Measurements from ENCODE around the gene SPN. TPM values are rescaled to one million over a fixed set of nuclear protein-coding genes. Genes with fewer than 3 reads are reported as not detected.

SPN gene
- total RNA-seq, 1 experiment from 2014 or later: 0.47 TPM

- DNase-seq (ENCODE audit: low read depth, low spot score) (no peak), ATAC-seq (no peak)
- H3K4me3 ChIP-seq (replicated peaks in 1 of 2; ENCODE audit: low read depth in 1 of 2, low read length in 2 of 2): no peak overlapping the region
- no peaks in the 10 kb centered on the region for H3K79me2 ChIP-seq (ENCODE audit: insufficient read depth, low read length)
- POLR2A ChIA-PET: no interaction called here
- CTCF ChIA-PET: no interaction called here
- intact Hi-C loops (cut with micrococcal nuclease): no loop called here
- TF ChIP-seq CEBPB (IDR thresholded peaks at IDR 0.05; ENCODE audit: low read depth) (no peak), SIN3A (IDR thresholded peaks at IDR 0.05; ENCODE audit: low read depth) (no peak), TCF7L2 (IDR thresholded peaks at IDR 0.05; ENCODE audit: borderline replicate concordance, extremely low read depth, insufficient read depth, insufficient read length) (no peak), RAD21 (IDR thresholded peaks at IDR 0.05; ENCODE audit: low read depth) (no peak), EGR1 (IDR thresholded peaks at IDR 0.05; ENCODE audit: low read depth) (no peak), JUND (IDR thresholded peaks at IDR 0.05) (no peak), ZFX (IDR thresholded peaks at IDR 0.05) (no peak), ELF1 (IDR thresholded peaks at IDR 0.05; ENCODE audit: borderline replicate concordance, low read depth) (no peak)
- TF ChIP-seq, protein P1, sequence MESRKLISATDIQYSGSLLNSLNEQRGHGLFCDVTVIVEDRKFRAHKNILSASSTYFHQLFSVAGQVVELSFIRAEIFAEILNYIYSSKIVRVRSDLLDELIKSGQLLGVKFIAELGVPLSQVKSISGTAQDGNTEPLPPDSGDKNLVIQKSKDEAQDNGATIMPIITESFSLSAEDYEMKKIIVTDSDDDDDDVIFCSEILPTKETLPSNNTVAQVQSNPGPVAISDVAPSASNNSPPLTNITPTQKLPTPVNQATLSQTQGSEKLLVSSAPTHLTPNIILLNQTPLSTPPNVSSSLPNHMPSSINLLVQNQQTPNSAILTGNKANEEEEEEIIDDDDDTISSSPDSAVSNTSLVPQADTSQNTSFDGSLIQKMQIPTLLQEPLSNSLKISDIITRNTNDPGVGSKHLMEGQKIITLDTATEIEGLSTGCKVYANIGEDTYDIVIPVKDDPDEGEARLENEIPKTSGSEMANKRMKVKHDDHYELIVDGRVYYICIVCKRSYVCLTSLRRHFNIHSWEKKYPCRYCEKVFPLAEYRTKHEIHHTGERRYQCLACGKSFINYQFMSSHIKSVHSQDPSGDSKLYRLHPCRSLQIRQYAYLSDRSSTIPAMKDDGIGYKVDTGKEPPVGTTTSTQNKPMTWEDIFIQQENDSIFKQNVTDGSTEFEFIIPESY (IDR thresholded peaks at IDR 0.05; ENCODE audit: extremely low read depth, insufficient replicate concordance, low read length): no peak
- TF ChIP-seq, protein P2, sequence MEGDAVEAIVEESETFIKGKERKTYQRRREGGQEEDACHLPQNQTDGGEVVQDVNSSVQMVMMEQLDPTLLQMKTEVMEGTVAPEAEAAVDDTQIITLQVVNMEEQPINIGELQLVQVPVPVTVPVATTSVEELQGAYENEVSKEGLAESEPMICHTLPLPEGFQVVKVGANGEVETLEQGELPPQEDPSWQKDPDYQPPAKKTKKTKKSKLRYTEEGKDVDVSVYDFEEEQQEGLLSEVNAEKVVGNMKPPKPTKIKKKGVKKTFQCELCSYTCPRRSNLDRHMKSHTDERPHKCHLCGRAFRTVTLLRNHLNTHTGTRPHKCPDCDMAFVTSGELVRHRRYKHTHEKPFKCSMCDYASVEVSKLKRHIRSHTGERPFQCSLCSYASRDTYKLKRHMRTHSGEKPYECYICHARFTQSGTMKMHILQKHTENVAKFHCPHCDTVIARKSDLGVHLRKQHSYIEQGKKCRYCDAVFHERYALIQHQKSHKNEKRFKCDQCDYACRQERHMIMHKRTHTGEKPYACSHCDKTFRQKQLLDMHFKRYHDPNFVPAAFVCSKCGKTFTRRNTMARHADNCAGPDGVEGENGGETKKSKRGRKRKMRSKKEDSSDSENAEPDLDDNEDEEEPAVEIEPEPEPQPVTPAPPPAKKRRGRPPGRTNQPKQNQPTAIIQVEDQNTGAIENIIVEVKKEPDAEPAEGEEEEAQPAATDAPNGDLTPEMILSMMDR (IDR thresholded peaks at IDR 0.05 in 2 of 3, conservative IDR thresholded peaks at IDR 0.05 in 1 of 3; ENCODE audit: borderline replicate concordance in 1 of 3, insufficient read depth in 1 of 3, low read depth in 2 of 3, low read length in 2 of 3): no peak
- TF ChIP-seq, protein P3, sequence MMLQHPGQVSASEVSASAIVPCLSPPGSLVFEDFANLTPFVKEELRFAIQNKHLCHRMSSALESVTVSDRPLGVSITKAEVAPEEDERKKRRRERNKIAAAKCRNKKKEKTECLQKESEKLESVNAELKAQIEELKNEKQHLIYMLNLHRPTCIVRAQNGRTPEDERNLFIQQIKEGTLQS (IDR thresholded peaks at IDR 0.05): no peak
- H3K4me1 ChIP-seq (ENCODE audit: control insufficient read depth in 1 of 2, insufficient read depth in 2 of 2, low read length in 2 of 2): no peaks in the 10 kb centered on the region; a peak in 1 of 4 replicates
- no peak overlapping the region for H3K4me2 ChIP-seq (ENCODE audit: low read length)
- RAD21 ChIA-PET (ENCODE audit: low non-redundant PET in 1 of 2, low total read pairs in 2 of 2, uncharacterized antibody in 2 of 2, unreplicated experiment in 2 of 2): no interaction called here
- no peak overlapping the region for H3K9ac ChIP-seq (ENCODE audit: low read length)
- H2AFZ ChIP-seq (ENCODE audit: low read depth, low read length, poor library complexity, severe bottlenecking): no peak overlapping the region
- H3K36me3 ChIP-seq (ENCODE audit: control insufficient read depth in 1 of 2, insufficient read depth in 2 of 2, low read length in 2 of 2): no peaks in the 10 kb centered on the region
- no TSS peak for BruUV-seq (replicated peaks)
- no peaks in the 10 kb centered on the region for H3K27me3 ChIP-seq (ENCODE audit: insufficient read depth, low read length)
- no peaks in the 10 kb centered on the region for H4K20me1 ChIP-seq (ENCODE audit: insufficient read depth)
- no peaks in the 10 kb centered on the region for H3K9me2 ChIP-seq (ENCODE audit: insufficient read depth)
- no peak overlapping the region for H3K27ac ChIP-seq (ENCODE audit: low read depth, low read length)
- no peaks in the 10 kb centered on the region for H3K9me3 ChIP-seq (ENCODE audit: control insufficient read depth in 1 of 2, insufficient read depth in 1 of 2, low read depth in 1 of 2, low read length in 2 of 2)
Measured at GRCh38 chr16:29667755-29668154, 4.7 kb downstream of the SPN start.
